Trophoblast cell (in vitro differentiated cells and primary cell): ENCODE measurements around the gene ARHGAP5.

Experiments used
- DNase-seq, 2 donors: peaks; one replicate each; pipeline ENCODE4 v3.0.0-alpha.2; 2016
- H2AFZ ChIP-seq: 2 replicates; pipeline ENCODE4 v1.6.1; 2013; ENCODE audit warnings: low read length, moderate library complexity, mild to moderate bottlenecking; ENCODE audit not compliant: insufficient read depth, poor library complexity
- H2AK5ac ChIP-seq: 2 replicates; pipeline ENCODE4 v1.6.1; 2013; ENCODE audit warnings: mild to moderate bottlenecking, low read length
- H2BK120ac ChIP-seq: 2 replicates; pipeline ENCODE4 v1.6.1; 2013; ENCODE audit warnings: low read length, mild to moderate bottlenecking, moderate library complexity; ENCODE audit not compliant: insufficient read depth, poor library complexity
- H2BK12ac ChIP-seq: 2 replicates; pipeline ENCODE4 v1.6.1; 2013; ENCODE audit warnings: mild to moderate bottlenecking, low read length, moderate library complexity
- H2BK5ac ChIP-seq: 2 replicates; pipeline ENCODE4 v1.6.1; 2013; ENCODE audit warnings: low read length, low read depth, moderate library complexity, mild to moderate bottlenecking; ENCODE audit not compliant: poor library complexity
- H3K14ac ChIP-seq: 2 replicates; pipeline ENCODE4 v1.6.1; 2013; ENCODE audit warnings: mild to moderate bottlenecking, low read length
- H3K18ac ChIP-seq: 2 replicates; pipeline ENCODE4 v1.6.1; 2013; ENCODE audit warnings: mild to moderate bottlenecking, low read length
- H3K23ac ChIP-seq: 2 replicates; pipeline ENCODE4 v1.6.1; 2013; ENCODE audit warnings: low read length
- H3K27ac ChIP-seq: 2 replicates; pipeline ENCODE4 v1.5.1; 2013; ENCODE audit warnings: low read depth, mild to moderate bottlenecking, inconsistent platforms, low read length, moderate library complexity
- H3K27me3 ChIP-seq: 2 replicates; pipeline ENCODE4 v1.6.1; 2013; ENCODE audit warnings: inconsistent platforms, mild to moderate bottlenecking, low read length, moderate library complexity; ENCODE audit not compliant: insufficient read depth
- H3K36me3 ChIP-seq, 2 experiments: 1 replicate in 1 of 2; 2 replicates in 1 of 2; pipeline ENCODE4 v1.6.1; 2013; ENCODE audit warnings: low read length in 2 of 2, mild to moderate bottlenecking in 2 of 2, moderate library complexity in 1 of 2; ENCODE audit not compliant: insufficient read depth in 2 of 2, control insufficient read depth in 1 of 2
- H3K4ac ChIP-seq: 2 replicates; pipeline ENCODE4 v1.6.1; 2013; ENCODE audit warnings: low read depth, mild to moderate bottlenecking, low read length, moderate library complexity
- H3K4me1 ChIP-seq, 2 experiments: 1 replicate in 1 of 2; 2 replicates in 1 of 2; pipeline ENCODE4 v1.6.1; 2013; ENCODE audit warnings: low read length in 2 of 2, mild to moderate bottlenecking in 2 of 2, moderate library complexity in 1 of 2; ENCODE audit not compliant: insufficient read depth in 2 of 2, control insufficient read depth in 1 of 2
- H3K4me2 ChIP-seq: 2 replicates; pipeline ENCODE4 v1.6.1; 2013; ENCODE audit warnings: inconsistent platforms, mild to moderate bottlenecking, low read length, moderate library complexity
- H3K4me3 ChIP-seq: 2 replicates; pipeline ENCODE4 v1.5.1; 2013; ENCODE audit warnings: mild to moderate bottlenecking, low read depth, low read length, inconsistent platforms
- H3K79me1 ChIP-seq: one replicate; pipeline ENCODE4 v1.6.1; 2013; ENCODE audit warnings: low read length
- H3K79me2 ChIP-seq: 2 replicates; pipeline ENCODE4 v1.6.1; 2013; ENCODE audit warnings: low read length, mild to moderate bottlenecking; ENCODE audit not compliant: control insufficient read depth, insufficient read depth, poor library complexity
- H3K9ac ChIP-seq: 2 replicates; pipeline ENCODE4 v1.6.1; 2013; ENCODE audit warnings: mild to moderate bottlenecking, low read length
- H3K9me3 ChIP-seq: 2 replicates; pipeline ENCODE4 v1.6.1; 2013; ENCODE audit warnings: low read depth, mild to moderate bottlenecking, control low read depth, inconsistent platforms, low read length; ENCODE audit not compliant: insufficient read depth
- H4K12ac ChIP-seq: 2 replicates; pipeline ENCODE4 v1.6.1; 2013; ENCODE audit warnings: low read depth, mild to moderate bottlenecking, low read length, moderate library complexity
- H4K8ac ChIP-seq: 2 replicates; pipeline ENCODE4 v1.6.1; 2013; ENCODE audit warnings: low read depth, mild to moderate bottlenecking, low read length, moderate library complexity
- H4K91ac ChIP-seq: one replicate; pipeline ENCODE4 v1.6.1; 2013; ENCODE audit warnings: low read depth, mild to moderate bottlenecking, low read length, moderate library complexity
- WGBS: extraction: QIAGEN DNeasy Blood & Tissue Kit; methylation state at CpG from one replicate; pipeline ENCODE4 v1.1.7; 2013; ENCODE audit warnings: missing lambda C conversion rate; ENCODE audit not compliant: insufficient read length, insufficient coverage; ENCODE audit errors: extremely low coverage; 5-methylcytosine and 5-hydroxymethylcytosine counted together

ARHGAP5 gene

GRCh38 chr14:32183151-32184058, 106.3 kb downstream of the ARHGAP5 start:
- Histone ChIP-seq H4K12ac (no peak overlapping the region), H2BK120ac (no peak overlapping the region), H3K4ac (no peak overlapping the region), H4K91ac (no peak overlapping the region), H3K4me1 (no peaks in the 10 kb centered on the region), H3K23ac (no peak overlapping the region), H3K79me2 (no peaks in the 10 kb centered on the region), H3K9ac (no peak overlapping the region), H3K4me2 (no peak overlapping the region), H2BK5ac (no peak overlapping the region), H3K4me3 (no peak overlapping the region), H3K18ac (no peak overlapping the region), H2AK5ac (no peak overlapping the region), H3K36me3 (no peaks in the 10 kb centered on the region), H4K8ac (no peak overlapping the region), H3K9me3 (peaks cover 1% of the 10 kb centered on the region), H3K27me3 (no peaks in the 10 kb centered on the region), H2AFZ (no peak overlapping the region), H3K14ac (no peak overlapping the region), H3K79me1 (no peaks in the 10 kb centered on the region), H2BK12ac (no peak overlapping the region), H3K27ac (no peak overlapping the region)
- WGBS, result no CpG with 5 or more reads among the region's 2 CpGs
- DNase-seq, result no peak

GRCh38 chr14:32185097-32185496, 108.0 kb downstream of the ARHGAP5 start:
- WGBS, result no CpG with 5 or more reads among the region's 1 CpG
- H3K36me3 ChIP-seq, result no peaks in the 10 kb centered on the region
- H2BK12ac ChIP-seq, result no peak overlapping the region
- no peaks in the 10 kb centered on the region for H3K4me1 ChIP-seq
- no peak overlapping the region for H2BK120ac ChIP-seq
- H3K18ac ChIP-seq, result no peak overlapping the region
- H4K91ac ChIP-seq, result no peak overlapping the region
- no peak overlapping the region for H3K14ac ChIP-seq
- no peak overlapping the region for H3K4ac ChIP-seq
- no peak for DNase-seq
- no peaks in the 10 kb centered on the region for H3K79me2 ChIP-seq
- no peak overlapping the region for H4K8ac ChIP-seq
- no peak overlapping the region for H2AK5ac ChIP-seq
- peaks cover 2% of the 10 kb centered on the region for H3K9me3 ChIP-seq
- H3K79me1 ChIP-seq, result no peaks in the 10 kb centered on the region
- H3K27me3 ChIP-seq, result no peaks in the 10 kb centered on the region
- no peak overlapping the region for H3K9ac ChIP-seq
- H3K27ac ChIP-seq, result no peak overlapping the region
- no peak overlapping the region for H2BK5ac ChIP-seq
- H3K23ac ChIP-seq, result no peak overlapping the region
- no peak overlapping the region for H2AFZ ChIP-seq
- H4K12ac ChIP-seq, result no peak overlapping the region
- no peak overlapping the region for H3K4me2 ChIP-seq
- H3K4me3 ChIP-seq, result no peak overlapping the region

- Histone ChIP-seq H4K8ac (no peak overlapping the region), H3K79me1 (no peaks in the 10 kb centered on the region), H2AK5ac (no peak overlapping the region), H4K91ac (no peak overlapping the region), H2AFZ (no peak overlapping the region), H3K36me3 (no peaks in the 10 kb centered on the region), H3K27ac (no peak overlapping the region), H3K23ac (no peak overlapping the region), H3K79me2 (no peaks in the 10 kb centered on the region), H4K12ac (no peak overlapping the region), H3K4me2 (no peak overlapping the region), H3K9ac (no peak overlapping the region), H3K14ac (no peak overlapping the region), H2BK120ac (no peak overlapping the region), H3K9me3 (peaks cover 2% of the 10 kb centered on the region), H3K18ac (no peak overlapping the region), H3K27me3 (no peaks in the 10 kb centered on the region), H3K4me3 (no peak overlapping the region), H2BK5ac (no peak overlapping the region), H3K4ac (no peak overlapping the region), H3K4me1 (no peaks in the 10 kb centered on the region), H2BK12ac (no peak overlapping the region)
- no peak for DNase-seq
Measured at GRCh38 chr14:32186248-32186647, 109.1 kb downstream of the ARHGAP5 start.

- H3K36me3 ChIP-seq, result no peaks in the 10 kb centered on the region
- H3K27ac ChIP-seq, result no peak overlapping the region
- no peaks in the 10 kb centered on the region for H3K4me1 ChIP-seq
- H2AFZ ChIP-seq, result no peak overlapping the region
- H3K14ac ChIP-seq, result no peak overlapping the region
- H4K12ac ChIP-seq, result no peak overlapping the region
- no peaks in the 10 kb centered on the region for H3K79me2 ChIP-seq
- H3K79me1 ChIP-seq, result no peaks in the 10 kb centered on the region
- H3K23ac ChIP-seq, result no peak overlapping the region
- no peak overlapping the region for H3K4ac ChIP-seq
- H3K18ac ChIP-seq, result no peak overlapping the region
- H2BK120ac ChIP-seq, result no peak overlapping the region
- WGBS, result no CpG with 5 or more reads among the region's 1 CpG
- no peak overlapping the region for H2BK12ac ChIP-seq
- DNase-seq, result no peak
- no peak overlapping the region for H2BK5ac ChIP-seq
- H3K9me3 ChIP-seq, result peaks cover 2% of the 10 kb centered on the region
- H4K91ac ChIP-seq, result no peak overlapping the region
- no peak overlapping the region for H4K8ac ChIP-seq
- H3K27me3 ChIP-seq, result no peaks in the 10 kb centered on the region
- H3K4me2 ChIP-seq, result no peak overlapping the region
- no peak overlapping the region for H2AK5ac ChIP-seq
- H3K9ac ChIP-seq, result no peak overlapping the region
- H3K4me3 ChIP-seq, result no peak overlapping the region
Measured at GRCh38 chr14:32189811-32190210, 112.7 kb downstream of the ARHGAP5 start.
